Karpas-422 (cell line): ENCODE results near the gene AMFR. TPM values are rescaled to one million over a fixed set of nuclear protein-coding genes. Genes with fewer than 3 reads are reported as not detected.

Experiments
- DNase-seq: peaks from one replicate; pipeline ENCODE4 v3.0.0-alpha.2; 2015
- H2AFZ ChIP-seq: fragments of 200-600 bp; sonication (generic); 2 replicates; pipeline ENCODE4 v1.6.1; 2014; ENCODE audit warnings: antibody characterized with exemption, low read length, mixed read lengths
- H3K27ac ChIP-seq: fragments of 200-600 bp; sonication (generic); 2 replicates; pipeline ENCODE4 v1.5.1; 2014; ENCODE audit warnings: mild to moderate bottlenecking, low read length, moderate library complexity
- H3K27me3 ChIP-seq: fragments of 200-600 bp; sonication (generic); 2 replicates; pipeline ENCODE4 v1.6.1; 2014; ENCODE audit warnings: low read length, mixed read lengths
- H3K36me3 ChIP-seq: fragments of 200-600 bp; sonication (generic); 2 replicates; pipeline ENCODE4 v1.6.1; 2014; ENCODE audit warnings: low read length, mixed read lengths; ENCODE audit not compliant: insufficient read depth
- H3K4me1 ChIP-seq: fragments of 200-600 bp; sonication (generic); 2 replicates; pipeline ENCODE4 v1.6.1; 2014; ENCODE audit warnings: mild to moderate bottlenecking, low read length, mixed read lengths
- H3K4me2 ChIP-seq: fragments of 200-600 bp; sonication (generic); 2 replicates; pipeline ENCODE4 v1.6.1; 2014; ENCODE audit warnings: low read length, low read depth, mild to moderate bottlenecking; ENCODE audit not compliant: poor library complexity, severe bottlenecking
- H3K4me3 ChIP-seq: fragments of 200-600 bp; sonication (generic); 2 replicates; pipeline ENCODE4 v1.5.1; 2014; ENCODE audit warnings: mild to moderate bottlenecking, antibody characterized with exemption, low read length, mixed read lengths
- H3K79me2 ChIP-seq: fragments of 200-600 bp; sonication (generic); 2 replicates; pipeline ENCODE4 v1.6.1; 2014; ENCODE audit warnings: mild to moderate bottlenecking, low read length, mixed read lengths
- H3K9ac ChIP-seq: fragments of 200-600 bp; sonication (generic); 2 replicates; pipeline ENCODE4 v1.6.0; 2014; ENCODE audit warnings: low read length
- H3K9me2 ChIP-seq: fragments of 200-600 bp; sonication (generic), shearing (Covaris generic); replicated peaks from 2 replicates; pipeline ENCODE4 v1.6.0; 2014; ENCODE audit warnings: mild to moderate bottlenecking, low read length, moderate library complexity; ENCODE audit not compliant: insufficient read depth
- H3K9me3 ChIP-seq: fragments of 300-700, 200-600 bp; sonication (generic); 2 replicates; pipeline ENCODE4 v1.6.1; 2014; ENCODE audit warnings: low read length, mixed read lengths
- H4K20me1 ChIP-seq: fragments of 200-600 bp; sonication (generic); 2 replicates; pipeline ENCODE4 v1.6.1; 2014; ENCODE audit warnings: mild to moderate bottlenecking, antibody characterized with exemption, low read length, low read depth; ENCODE audit not compliant: insufficient read depth
- total RNA-seq: library from RNA; depleted of rRNA; stranded (reverse); fragments of >200 nt; shearing (Covaris generic); gene quantifications from 2 replicates; pipeline ENCODE4 v1.2.3, GENCODE V29; 2014; ENCODE audit warnings: low replicate concordance

AMFR gene
- total RNA-seq, 1 experiment from 2014 or later, result 243 TPM

- Histone ChIP-seq H3K27ac (no peak overlapping the region), H2AFZ (no peak overlapping the region), H3K4me2 (no peak overlapping the region)
These were observed 95.5 kb downstream of the AMFR start for GRCh38 chr16:56329887-56330286.

GRCh38 chr16:56328276-56329022, 96.9 kb downstream of the AMFR start:
- no peaks in the 10 kb centered on the region for H3K27me3 ChIP-seq
- H3K4me3 ChIP-seq, result no peak overlapping the region
- no peaks in the 10 kb centered on the region for H3K79me2 ChIP-seq
- no peak overlapping the region for H3K27ac ChIP-seq
- H4K20me1 ChIP-seq, result no peaks in the 10 kb centered on the region
- no peak overlapping the region for H2AFZ ChIP-seq
- H3K9me3 ChIP-seq, result no peaks in the 10 kb centered on the region
- H3K4me2 ChIP-seq, result no peak overlapping the region
- no peaks in the 10 kb centered on the region for H3K4me1 ChIP-seq
- H3K9me2 ChIP-seq, result no peaks in the 10 kb centered on the region
- no peaks in the 10 kb centered on the region for H3K36me3 ChIP-seq
- no peak for DNase-seq
- H3K9ac ChIP-seq, result no peak overlapping the region

More at GRCh38 chr16:56329887-56330286, 95.5 kb downstream of the AMFR start:
- Histone ChIP-seq H3K9me2 (no peaks in the 10 kb centered on the region), H3K4me3 (no peak overlapping the region), H3K27me3 (no peaks in the 10 kb centered on the region), H3K9ac (no peak overlapping the region), H3K4me1 (no peaks in the 10 kb centered on the region), H4K20me1 (no peaks in the 10 kb centered on the region), H3K9me3 (no peaks in the 10 kb centered on the region), H3K79me2 (no peaks in the 10 kb centered on the region), H3K36me3 (no peaks in the 10 kb centered on the region)
- DNase-seq, result no peak

- Histone ChIP-seq H4K20me1 (no peaks in the 10 kb centered on the region), H3K36me3 (no peaks in the 10 kb centered on the region), H3K27me3 (no peaks in the 10 kb centered on the region), H3K9me3 (no peaks in the 10 kb centered on the region), H3K27ac (no peak overlapping the region), H3K4me2 (no peak overlapping the region), H3K4me3 (no peak overlapping the region), H3K79me2 (no peaks in the 10 kb centered on the region), H3K9ac (no peak overlapping the region), H3K4me1 (no peaks in the 10 kb centered on the region), H2AFZ (no peak overlapping the region), H3K9me2 (no peaks in the 10 kb centered on the region)
- DNase-seq, result no peak
These were observed 97.5 kb downstream of the AMFR start for GRCh38 chr16:56327929-56328258.

GRCh38 chr16:56327071-56327928, 98.0 kb downstream of the AMFR start:
- Histone ChIP-seq H3K9me3 (no peaks in the 10 kb centered on the region), H3K4me3 (no peak overlapping the region), H3K4me2 (no peak overlapping the region), H3K27ac (no peak overlapping the region), H3K27me3 (no peaks in the 10 kb centered on the region), H3K9me2 (no peaks in the 10 kb centered on the region), H3K36me3 (no peaks in the 10 kb centered on the region), H4K20me1 (no peaks in the 10 kb centered on the region), H3K79me2 (no peaks in the 10 kb centered on the region), H2AFZ (no peak overlapping the region), H3K9ac (no peak overlapping the region), H3K4me1 (no peaks in the 10 kb centered on the region)
- DNase-seq, result no peak

- DNase-seq, result no peak
- H3K36me3 ChIP-seq, result no peaks in the 10 kb centered on the region
- no peak overlapping the region for H3K27ac ChIP-seq
- no peak overlapping the region for H3K4me3 ChIP-seq
- H2AFZ ChIP-seq, result no peak overlapping the region
- no peaks in the 10 kb centered on the region for H3K27me3 ChIP-seq
- no peaks in the 10 kb centered on the region for H3K79me2 ChIP-seq
- no peaks in the 10 kb centered on the region for H3K9me2 ChIP-seq
- no peaks in the 10 kb centered on the region for H3K4me1 ChIP-seq
- no peak overlapping the region for H3K4me2 ChIP-seq
- H3K9me3 ChIP-seq, result no peaks in the 10 kb centered on the region
- H3K9ac ChIP-seq, result no peak overlapping the region
- no peaks in the 10 kb centered on the region for H4K20me1 ChIP-seq
These were observed 99.4 kb downstream of the AMFR start for GRCh38 chr16:56325956-56326355.

GRCh38 chr16:56324406-56324805, 100.9 kb downstream of the AMFR start:
- Histone ChIP-seq H3K9ac (no peak overlapping the region), H3K27me3 (no peaks in the 10 kb centered on the region), H3K4me3 (no peak overlapping the region), H3K4me2 (no peak overlapping the region), H3K36me3 (no peaks in the 10 kb centered on the region), H3K9me3 (no peaks in the 10 kb centered on the region), H4K20me1 (no peaks in the 10 kb centered on the region), H2AFZ (no peak overlapping the region), H3K27ac (no peak overlapping the region), H3K79me2 (no peaks in the 10 kb centered on the region), H3K9me2 (no peaks in the 10 kb centered on the region), H3K4me1 (no peaks in the 10 kb centered on the region)
- DNase-seq, result no peak

- H3K4me3 ChIP-seq, result no peak overlapping the region
- H3K79me2 ChIP-seq, result no peaks in the 10 kb centered on the region
- peaks cover 3% of the 10 kb centered on the region; the same call in 1 of the 2 replicates for H3K4me1 ChIP-seq
- no peak overlapping the region for H3K27ac ChIP-seq
- no peaks in the 10 kb centered on the region for H3K9me2 ChIP-seq
- H3K36me3 ChIP-seq, result no peaks in the 10 kb centered on the region
- H2AFZ ChIP-seq, result no peak overlapping the region
- no peaks in the 10 kb centered on the region for H3K27me3 ChIP-seq
- no peak for DNase-seq
- no peak overlapping the region for H3K4me2 ChIP-seq
- H3K9ac ChIP-seq, result no peak overlapping the region
- H4K20me1 ChIP-seq, result 0 out of 2 replicates have a peak, but pooled peaks cover 2% of the 10 kb centered on the region
- no peaks in the 10 kb centered on the region for H3K9me3 ChIP-seq
These were observed 103.8 kb downstream of the AMFR start for GRCh38 chr16:56321571-56321970.

GRCh38 chr16:56320811-56321558, 104.4 kb downstream of the AMFR start:
- no peaks in the 10 kb centered on the region for H3K79me2 ChIP-seq
- peaks cover 3% of the 10 kb centered on the region; the same call in 1 of the 2 replicates for H3K4me1 ChIP-seq
- H2AFZ ChIP-seq, result no peak overlapping the region
- H3K9ac ChIP-seq, result no peak overlapping the region
- H3K4me2 ChIP-seq, result no peak overlapping the region
- no peaks in the 10 kb centered on the region for H3K9me2 ChIP-seq
- H3K27me3 ChIP-seq, result no peaks in the 10 kb centered on the region
- H3K36me3 ChIP-seq, result no peaks in the 10 kb centered on the region
- H3K9me3 ChIP-seq, result no peaks in the 10 kb centered on the region
- no peak overlapping the region for H3K4me3 ChIP-seq
- no peak overlapping the region for H3K27ac ChIP-seq
- no peak for DNase-seq
- 0 out of 2 replicates have a peak, but pooled peaks cover 2% of the 10 kb centered on the region for H4K20me1 ChIP-seq
